HepG2 (cell line): ENCODE data around the gene XPO1. TPM values are rescaled to one million over a fixed set of nuclear protein-coding genes. Genes with fewer than 3 reads are reported as not detected.

Experiments used
- ATF7 ChIP-seq, 2 experiments: fragments of 450-650 bp in 1 of 2; sonication (generic) in 1 of 2; formaldehyde crosslinking in 1 of 2; IDR thresholded peaks; 2 replicates each; pipeline versions ENCODE4 v1.4.0 to v1.6.1; 2016 to 2020; ENCODE audit warnings: antibody characterized with exemption in 1 of 2, mild to moderate bottlenecking in 1 of 2, missing genetic modification reagents in 1 of 2
- DNMT1 ChIP-seq: sonication (generic); formaldehyde crosslinking; IDR thresholded peaks from 2 replicates; pipeline ENCODE4 v1.5.1; 2020; ENCODE audit warnings: mild to moderate bottlenecking, missing genetic modification reagents
- DNMT3B ChIP-seq: conservative IDR thresholded peaks from 2 replicates; pipeline ENCODE4 v1.6.1; 2016; ENCODE audit warnings: missing biosample characterization, control low read depth
- DPF2 ChIP-seq: sonication (generic); formaldehyde crosslinking; IDR thresholded peaks from 2 replicates; pipeline ENCODE4 v1.4.0; 2020; ENCODE audit warnings: mild to moderate bottlenecking, low read depth, missing genetic modification reagents, borderline replicate concordance
- HOXA5 ChIP-seq: sonication (generic); formaldehyde crosslinking; IDR thresholded peaks from 2 replicates; pipeline ENCODE4 v1.4.0; 2020; ENCODE audit warnings: missing genetic modification reagents
- KAT7 ChIP-seq: IDR thresholded peaks from 2 replicates; pipeline ENCODE4 v1.6.1; 2018; ENCODE audit warnings: borderline replicate concordance, missing compliant biosample characterization
- LCORL ChIP-seq, 2 experiments: fragments of 450-650 bp in 1 of 2; sonication (generic) in 1 of 2; formaldehyde crosslinking in 1 of 2; IDR thresholded peaks; 2 replicates each; pipeline versions ENCODE4 v1.5.0 to v1.6.1; 2017 to 2020; ENCODE audit warnings: antibody characterized with exemption in 1 of 2, missing genetic modification reagents in 1 of 2
- NFKB2 ChIP-seq: sonication (generic); formaldehyde crosslinking; IDR thresholded peaks from 2 replicates; pipeline ENCODE4 v1.4.0; 2020; ENCODE audit warnings: missing genetic modification reagents, borderline replicate concordance
- PRDM15 ChIP-seq: sonication (generic); formaldehyde crosslinking; IDR thresholded peaks from 2 replicates; pipeline ENCODE4 v1.4.0; 2020; ENCODE audit warnings: missing genetic modification reagents
- RAD51 ChIP-seq: fragments of 450-650 bp; IDR thresholded peaks from 2 replicates; pipeline ENCODE4 v1.6.1; 2016; ENCODE audit warnings: borderline replicate concordance
- REPIN1 ChIP-seq: sonication (generic); formaldehyde crosslinking; IDR thresholded peaks from 2 replicates; pipeline ENCODE4 v1.8.0; 2022; ENCODE audit warnings: missing genetic modification reagents, low read depth, mild to moderate bottlenecking, borderline replicate concordance
- STAG1 ChIP-seq: sonication (generic); formaldehyde crosslinking; IDR thresholded peaks from 2 replicates; pipeline ENCODE4 v1.4.0; 2020; ENCODE audit warnings: missing genetic modification reagents
- ZBTB39 ChIP-seq: sonication (generic); formaldehyde crosslinking; IDR thresholded peaks from 2 replicates; pipeline ENCODE4 v1.5.0; 2020; ENCODE audit warnings: missing genetic modification reagents
- ZBTB42 ChIP-seq: sonication (generic); formaldehyde crosslinking; IDR thresholded peaks from 2 replicates; pipeline ENCODE4 v1.5.0; 2020; ENCODE audit warnings: mild to moderate bottlenecking, missing genetic modification reagents
- ZKSCAN1 ChIP-seq: fragments of 150-350 bp; IDR thresholded peaks from 2 replicates; pipeline ENCODE4 v1.6.1; 2014; ENCODE audit warnings: low read length
- ZNF142 ChIP-seq: sonication (generic); formaldehyde crosslinking; IDR thresholded peaks from 2 replicates; pipeline ENCODE4 v1.4.0; 2020; ENCODE audit warnings: missing genetic modification reagents
- ZNF775 ChIP-seq: sonication (generic); formaldehyde crosslinking; IDR thresholded peaks from 2 replicates; pipeline ENCODE4 v1.4.0; 2020; ENCODE audit warnings: missing genetic modification reagents, mild to moderate bottlenecking, moderate library complexity, borderline replicate concordance
- polyA plus RNA-seq, 8 experiments: library from polyadenylated mRNA; depleted of rRNA in 3 of 8; stranded (reverse) in 7 of 8; unstranded in 1 of 8; fragments of >200 nt; fragmentation: Illumina TruSeq in 4 of 8; extraction: Trizol in 4 of 8; gene quantifications; 2 replicates each; pipeline versions ENCODE4 v1.2.1 to v1.2.3, GENCODE V29; 2011 to 2016; ENCODE audit warnings: low read depth in 4 of 8, missing spikeins in 1 of 8, mixed read lengths in 1 of 8; ENCODE audit not compliant: insufficient read depth in 1 of 8
- total RNA-seq, 5 experiments: library from RNA; depleted of rRNA; stranded (reverse); fragments of >200 nt; fragmentation: Illumina TruSeq; extraction: Trizol; gene quantifications; 2 replicates each; pipeline ENCODE4 v1.2.3, GENCODE V29; 2016; ENCODE audit warnings: low read depth in 1 of 5

Gene XPO1
- total and polyA plus RNA-seq, 2 of the 13 experiments (the other 11 are each of a cell fraction or from before 2014, with no cell fraction given), result 67.4 to 212 TPM

GRCh38 chr2:61470122-61470951 lies 67.8 kb downstream of the XPO1 start (continued):
- TF ChIP-seq ZNF775 (CRISPR knock-in tag) (no peak), ZBTB39 (CRISPR knock-in tag) (no peak), DNMT3B (no peak; the same call in 1 of the 2 replicates), DPF2 (no peak), PRDM15 (CRISPR knock-in tag) (no peak), STAG1 (CRISPR knock-in tag) (no peak), ATF7 (IDR thresholded peaks at IDR 0.05) (no peak), ATF7 (CRISPR knock-in tag; IDR thresholded peaks at IDR 0.05) (no peak), REPIN1 (CRISPR knock-in tag) (no peak), KAT7 (CRISPR knock-in tag) (0 out of 2 replicates have a peak, but pooled peaks have one; percentile 5), ZKSCAN1 (no peak), RAD51 (no peak), NFKB2 (peak; percentile 81), LCORL (IDR thresholded peaks at IDR 0.05) (no peak), LCORL (CRISPR knock-in tag; IDR thresholded peaks at IDR 0.05) (no peak), ZBTB42 (CRISPR knock-in tag) (no peak), DNMT1 (CRISPR knock-in tag) (no peak), HOXA5 (0 out of 2 replicates have a peak, but pooled peaks have one; percentile 27), ZNF142 (CRISPR knock-in tag) (no peak)
